ENCODE measurements around the gene RABGAP1. TPM values are rescaled to one million over a fixed set of nuclear protein-coding genes. Genes with fewer than 3 reads are reported as not detected.

The RABGAP1 gene
- total RNA-seq: 28.2 and 32.7 TPM in 2 replicates

- intact Hi-C loops (cut with micrococcal nuclease): loop anchor here (1.0 to 10.0 kb wide), 6 partner anchors 10 to 384 kb away; partner anchors contain the start of genes PDCL, RC3H2, STRBP and ZBTB26
Measured at GRCh38 chr9:122940749-122941581, at the start of gene RABGAP1. Gene RABGAP1, plus strand, starts transcription at chr9:122941020. Its CDS starts 16,040 bp downstream, at chr9:122957060.

DNA sequence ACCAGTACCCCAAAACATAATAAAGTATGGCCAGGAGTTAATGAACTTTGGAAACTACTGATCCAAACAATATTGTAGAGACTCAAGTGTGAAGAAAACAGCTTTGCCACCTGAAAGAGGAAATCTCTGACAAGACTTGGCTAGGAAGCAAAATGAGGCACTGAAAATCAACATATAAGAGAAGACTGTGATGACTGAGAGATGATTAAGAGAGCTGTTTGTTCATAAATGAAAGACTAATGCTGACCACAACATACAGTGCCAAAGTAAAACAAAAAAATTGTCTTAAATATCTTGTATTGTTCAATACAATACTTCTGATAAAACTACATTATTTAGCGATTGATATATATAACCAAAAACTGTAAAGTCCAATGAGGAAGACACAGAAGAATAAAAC is 42.9 kb upstream of the RABGAP1 start:
- intact Hi-C loops (cut with micrococcal nuclease): no loop called here

DNA sequence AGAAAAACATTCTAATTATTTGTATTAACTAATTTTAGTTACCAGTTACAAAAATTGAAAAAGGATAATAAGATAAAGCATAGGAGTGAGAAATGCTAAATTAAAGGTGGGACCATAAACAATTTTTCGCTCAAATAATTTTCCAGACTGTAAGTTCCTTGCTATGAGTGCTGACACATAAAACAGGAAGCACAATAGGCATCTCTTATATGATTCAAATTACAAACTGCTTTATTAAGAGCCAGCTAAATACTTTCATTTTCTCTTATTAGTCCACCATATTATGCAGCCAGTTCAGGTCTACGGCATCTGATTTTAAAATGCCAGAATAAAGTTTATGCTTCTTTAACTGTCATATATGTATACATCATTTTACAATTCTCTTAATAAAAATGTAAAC is 40.0 kb upstream of the RABGAP1 start:
- intact Hi-C loops (cut with micrococcal nuclease): loop anchor here (5.0 to 10.0 kb wide), 6 partner anchors 53 to 1964 kb away; partner anchors contain the start of genes ARPC5L, CRB2, MRRF and PSMB7

DNA sequence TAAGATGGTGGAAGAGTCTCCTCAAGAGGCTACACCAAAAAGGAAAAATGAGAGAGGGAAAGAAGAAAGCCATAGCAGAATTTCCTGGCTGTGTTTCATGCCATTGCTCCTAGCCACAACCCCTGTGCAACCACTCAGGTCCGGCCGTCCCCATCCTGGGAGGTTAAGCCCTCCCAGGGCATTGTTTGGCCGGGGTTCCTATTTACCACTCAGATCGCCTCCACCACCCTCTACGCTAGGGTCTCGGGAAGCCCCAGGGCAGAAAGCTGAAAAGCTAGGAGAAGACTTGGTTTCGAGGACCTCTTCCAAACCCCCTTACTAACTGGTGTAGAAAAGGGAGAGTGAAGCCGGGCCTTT is 36.4 kb upstream of the RABGAP1 start:
- intact Hi-C loops (cut with micrococcal nuclease): loop anchor here (2.0 to 10.0 kb wide), 7 partner anchors 57 to 1960 kb away; partner anchors contain the start of genes ARPC5L, CRB2, MRRF and PSMB7

GRCh38 chr9:122904823-122905710 is 35.8 kb upstream of the RABGAP1 start, which contains the start of gene RC3H2:
Gene RC3H2, minus strand, starts transcription at chr9:122905359. Its CDS starts 7,850 bp downstream, at chr9:122897509.
- intact Hi-C loops (cut with micrococcal nuclease): loop anchor here (1.0 to 10.0 kb wide), 11 partner anchors 8 to 1960 kb away; partner anchors contain the start of genes ARPC5L, CRB2, MRRF and PDCL

DNA sequence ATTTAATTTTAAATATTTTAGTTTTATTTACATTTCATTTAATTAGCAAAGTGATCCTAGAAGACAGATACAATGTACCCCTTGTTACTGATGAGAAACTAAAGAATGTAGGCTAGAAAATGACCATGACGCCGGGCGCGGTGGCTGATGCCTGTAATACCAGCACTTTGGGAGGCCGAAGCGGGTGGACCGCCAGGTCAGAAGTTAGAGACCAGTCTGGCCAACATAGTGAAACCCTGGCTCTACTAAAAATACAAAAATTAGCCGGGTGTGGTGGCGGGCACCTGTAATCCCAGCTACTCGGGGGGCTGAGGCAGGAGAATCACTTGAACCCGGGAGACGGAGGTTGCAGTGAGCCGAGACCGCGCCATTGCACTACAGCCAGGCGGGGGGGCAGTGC is 34.7 kb upstream of the RABGAP1 start:
- intact Hi-C loops (cut with micrococcal nuclease): loop anchor here (10.0 kb wide), 5 partner anchors 419 to 1959 kb away; partner anchors contain the start of genes ARPC5L, CRB2, MRRF and PSMB7

DNA sequence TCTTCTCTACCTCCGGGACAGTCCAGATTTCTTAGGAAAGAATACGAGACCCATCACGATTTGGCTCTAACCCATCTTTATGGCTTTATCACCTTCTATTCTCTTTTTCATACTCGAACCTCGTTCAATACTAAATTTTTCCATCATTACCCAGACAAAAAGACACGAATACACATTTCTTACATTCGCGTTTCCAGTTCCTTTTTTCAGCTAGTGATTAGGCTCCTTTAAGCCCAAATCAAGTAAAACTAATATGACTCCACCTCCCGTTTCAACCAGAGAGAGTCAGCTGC is 28.2 kb upstream of the RABGAP1 start:
- intact Hi-C loops (cut with micrococcal nuclease): loop anchor here (2.0 kb wide), 1 partner anchor 18 kb away; the partner anchor contains the start of gene ZBTB26

DNA sequence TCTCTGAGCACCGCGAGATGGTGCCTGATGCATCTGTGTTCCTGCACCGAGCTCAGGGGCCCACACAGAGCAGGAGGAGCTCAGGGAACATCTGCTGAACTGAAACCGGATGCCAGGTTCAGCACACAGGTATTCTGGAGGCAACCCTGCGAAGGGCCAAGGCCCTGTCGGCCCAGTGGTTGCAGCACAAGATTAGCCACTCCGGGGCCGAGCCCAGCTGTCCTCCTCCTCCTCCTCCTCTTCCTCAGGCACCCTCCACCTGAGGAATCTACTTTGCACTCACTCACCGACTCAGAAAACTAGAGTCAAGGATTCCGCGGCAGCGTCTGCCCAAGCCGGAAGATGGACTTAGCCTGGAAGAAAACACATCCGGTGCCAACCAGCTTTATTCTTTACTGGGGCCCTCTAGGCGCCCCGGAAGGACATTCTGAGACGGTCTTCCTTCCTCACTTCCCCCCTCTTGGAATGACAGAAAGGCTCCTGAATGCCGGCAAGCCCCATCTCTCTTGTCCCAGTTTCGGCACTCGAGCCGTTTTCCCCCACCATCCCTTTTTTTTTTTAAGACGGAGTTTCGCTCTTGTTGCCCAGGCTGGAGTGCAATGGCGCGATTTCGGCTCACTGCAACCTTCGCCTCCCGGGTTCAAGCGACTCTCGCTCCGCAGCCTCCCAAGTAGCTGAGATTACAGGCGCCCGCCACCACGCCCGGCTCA is 27.7 kb upstream of the RABGAP1 start, which contains the start of gene ZBTB6:
ZBTB6 (minus strand) TSS at position 360 of the 710 bp plus-strand sequence. CDS start 1,251 bp downstream, outside the sequence.
- intact Hi-C loops (cut with micrococcal nuclease): loop anchor here (1.0 to 2.0 kb wide), 3 partner anchors 8 to 28 kb away; partner anchors contain the start of genes RABGAP1, RC3H2 and ZBTB26

- intact Hi-C loops (cut with micrococcal nuclease): no loop called here
Measured at GRCh38 chr9:122918310-122918709, 22.5 kb upstream of the RABGAP1 start.

DNA sequence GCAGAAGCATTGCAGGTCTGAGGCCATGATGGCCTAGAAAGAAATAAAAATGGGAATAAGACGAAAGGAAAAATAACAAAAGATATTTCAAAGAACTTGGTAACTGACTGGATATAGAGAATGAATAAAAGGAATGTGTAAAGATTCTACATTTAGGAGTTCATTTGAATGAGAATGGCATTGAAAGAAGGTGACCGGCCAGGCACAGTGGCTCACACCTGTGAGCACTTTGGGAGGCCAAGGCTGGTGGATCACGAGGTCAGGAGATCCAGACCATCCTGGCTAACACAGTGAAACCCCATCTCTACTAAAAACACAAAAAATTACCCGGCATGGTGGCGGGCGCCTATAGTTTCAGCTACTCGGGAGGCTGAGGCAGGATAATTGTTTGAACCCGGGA is 18.1 kb upstream of the RABGAP1 start:
- intact Hi-C loops (cut with micrococcal nuclease): no loop called here

GRCh38 chr9:122923947-122924346 is 16.9 kb upstream of the RABGAP1 start:
- intact Hi-C loops (cut with micrococcal nuclease): no loop called here

DNA sequence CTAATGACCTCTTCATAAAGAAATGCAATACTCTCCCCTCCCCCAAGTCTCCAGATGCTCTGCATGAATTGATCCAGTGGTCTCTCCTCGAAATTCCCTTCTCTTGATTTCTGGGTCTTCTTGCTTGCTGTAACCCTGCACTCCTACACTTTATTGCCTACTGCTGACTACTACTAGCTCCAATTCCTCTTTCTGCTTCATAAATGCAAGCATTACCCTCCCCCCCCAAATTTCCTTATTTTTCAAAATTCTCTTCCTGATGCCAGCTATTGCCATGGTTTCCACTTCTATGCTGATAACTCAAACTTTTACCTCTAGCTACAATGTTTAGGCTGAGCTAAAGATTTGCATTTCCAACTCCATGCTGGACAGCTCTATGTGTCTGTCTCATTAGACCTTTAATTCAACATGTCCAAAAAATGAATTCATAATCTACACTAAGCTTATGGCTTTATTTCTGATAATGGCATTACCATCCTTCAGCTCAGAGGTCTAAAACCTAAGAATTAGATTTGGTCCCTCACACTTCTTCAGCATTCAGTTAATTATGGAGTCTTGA is 10.9 kb upstream of the RABGAP1 start:
- intact Hi-C loops (cut with micrococcal nuclease): loop anchor here (2.0 kb wide), 1 partner anchor 17 kb away; the partner anchor contains the start of gene ZBTB6

GRCh38 chr9:122930541-122931225 is 10.1 kb upstream of the RABGAP1 start:
- intact Hi-C loops (cut with micrococcal nuclease): loop anchor here (1.0 to 2.0 kb wide), 3 partner anchors 10 to 25 kb away; partner anchors contain the start of genes RC3H2 and ZBTB6

DNA sequence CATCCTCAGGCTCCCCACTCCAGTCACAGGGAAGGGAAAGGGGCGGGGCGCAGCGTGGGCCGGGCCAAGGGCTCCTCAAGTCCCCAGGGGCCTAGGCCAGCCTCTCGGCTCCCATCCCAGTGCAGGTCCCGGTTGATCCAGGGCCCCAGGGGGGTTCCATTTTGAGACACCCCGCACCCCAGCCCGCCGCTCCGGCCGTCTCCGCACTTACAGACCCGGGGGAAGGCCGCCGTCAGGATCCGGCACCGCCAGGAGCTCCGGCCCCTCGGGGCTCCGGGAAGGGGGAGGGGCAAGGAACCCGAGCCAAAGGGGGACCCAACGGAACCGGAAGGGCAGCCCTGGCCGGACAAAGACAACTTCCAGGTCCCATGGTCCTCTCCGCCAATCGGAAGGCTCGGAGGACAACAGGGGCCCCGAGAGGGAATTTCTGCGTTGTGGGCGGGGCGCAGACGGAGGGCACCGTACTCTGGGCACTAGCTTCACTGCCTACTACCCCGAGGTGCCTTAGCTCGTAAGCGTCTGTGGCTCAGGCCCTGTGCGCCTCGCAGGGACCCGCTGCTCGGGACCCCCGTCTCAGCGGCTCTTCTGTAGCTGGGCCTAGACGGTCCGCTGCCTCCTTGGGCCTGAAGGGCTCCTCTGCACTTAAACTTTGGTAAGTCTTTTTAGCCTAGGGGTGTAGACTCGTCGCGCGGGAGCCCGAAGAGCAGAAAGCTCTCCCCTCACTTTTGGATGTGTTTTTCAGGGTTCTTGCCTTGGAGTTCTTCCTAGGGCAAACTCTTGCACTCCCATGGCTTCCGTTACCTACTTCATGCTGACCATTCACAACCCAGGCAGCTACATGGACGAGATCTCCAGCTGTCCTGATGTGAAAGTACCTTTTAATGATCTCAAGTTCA is 9.3 kb upstream of the RABGAP1 start, which contains the start of gene ZBTB26:
ZBTB26 (minus strand) TSS at position 287 of the 896 bp plus-strand sequence. CDS start 11,578 bp downstream, outside the sequence.
- intact Hi-C loops (cut with micrococcal nuclease): loop anchor here (1.0 to 2.0 kb wide), 3 partner anchors 9 to 26 kb away; partner anchors contain the start of genes RC3H2 and ZBTB6

GRCh38 chr9:122936464-122936863 is 4.4 kb upstream of the RABGAP1 start:
- intact Hi-C loops (cut with micrococcal nuclease): no loop called here

GRCh38 chr9:122936883-122937282 is 3.9 kb upstream of the RABGAP1 start:
- intact Hi-C loops (cut with micrococcal nuclease): no loop called here

DNA sequence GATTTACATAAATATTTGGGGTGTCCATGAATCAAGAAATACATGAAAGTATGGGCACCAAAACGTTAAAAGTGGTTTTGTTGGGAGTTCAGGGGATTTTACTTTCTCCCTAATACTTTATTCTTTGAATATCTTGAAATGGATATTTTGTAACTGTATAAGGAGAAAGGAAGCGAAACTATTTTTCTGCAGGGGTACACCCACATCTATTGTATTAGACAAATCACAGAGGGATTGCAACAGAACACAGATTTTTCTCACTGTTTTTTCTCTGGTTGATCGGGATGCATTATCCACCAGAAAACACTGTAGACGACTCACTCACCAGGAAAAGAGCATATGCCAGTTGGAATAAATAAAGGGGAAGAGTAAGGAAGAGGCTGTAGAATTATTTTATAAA is 1.2 kb upstream of the RABGAP1 start:
- intact Hi-C loops (cut with micrococcal nuclease): no loop called here

DNA sequence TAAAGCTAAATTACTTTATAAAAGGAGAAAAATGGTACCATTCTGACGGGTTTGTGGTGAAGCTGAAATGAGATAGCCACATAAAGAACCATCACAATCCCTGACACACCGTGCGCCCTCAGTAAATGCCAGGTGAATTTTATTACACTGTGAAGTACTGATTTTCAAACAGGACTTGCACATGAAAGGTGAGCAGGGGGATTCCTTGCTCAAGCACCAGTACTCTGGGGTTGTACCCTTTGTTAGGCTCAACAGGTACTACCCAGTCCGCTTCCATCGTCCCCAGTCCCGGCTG is 419 bp upstream of the RABGAP1 start:
- intact Hi-C loops (cut with micrococcal nuclease): loop anchor here (1.0 to 10.0 kb wide), 4 partner anchors 9 to 384 kb away; partner anchors contain the start of genes PDCL, RC3H2 and ZBTB26

All from T-helper 2 cell treated with Interferon-gamma antibody and Interleukin-4, amounts not matched to agents 100 ng/mL and 5 ng/mL, for 36 hours (primary cell).